Right lobe of liver (tissue), 4 donors: ENCODE measurements around the gene MRPS11.

Experiments
- POLR2A ChIP-seq: fragments of 450-650 bp; IDR thresholded peaks from one replicate; pipeline ENCODE4 v1.6.1; 2017; ENCODE audit warnings: antibody characterized with exemption, mild to moderate bottlenecking
- TF ChIP-seq, protein P1 (sequence below), 4 donors: fragments of 200-600 bp in 3 of 4; fragments of 450-650 bp in 1 of 4; IDR thresholded peaks; one replicate each; pipeline versions ENCODE4 v1.5.1 to v1.8.0; 2016 to 2022; ENCODE audit warnings: antibody characterized with exemption in 4 of 4, mild to moderate bottlenecking in 2 of 4
- donor health status: DM: no; HTN: no; CAD: no.
- donor health status: DM: no; HTN: no; CAD: no.
- donor health status: DM: no; HTN: yes; CAD: no.

DNA sequence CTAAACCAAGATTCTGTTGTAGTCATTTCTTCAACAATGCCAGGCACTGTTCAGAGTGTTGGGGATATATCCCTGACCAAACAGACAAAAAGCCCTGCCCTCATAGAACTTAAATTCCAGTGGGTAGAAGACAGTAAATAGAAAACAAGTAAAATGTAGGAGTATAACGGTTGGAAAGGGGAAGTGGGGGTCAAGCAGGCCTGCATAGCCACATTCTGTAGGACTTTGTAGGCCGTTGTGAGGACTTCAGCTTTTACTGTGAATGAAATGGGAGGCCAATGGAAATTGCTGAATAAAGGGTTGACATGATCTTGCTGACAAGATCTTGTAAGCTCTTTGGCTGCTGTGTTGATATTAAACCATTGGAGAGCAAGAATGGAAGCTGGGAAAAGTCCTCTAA, 1.8 kb downstream of the MRPS11 start:
- TF ChIP-seq, protein P1, sequence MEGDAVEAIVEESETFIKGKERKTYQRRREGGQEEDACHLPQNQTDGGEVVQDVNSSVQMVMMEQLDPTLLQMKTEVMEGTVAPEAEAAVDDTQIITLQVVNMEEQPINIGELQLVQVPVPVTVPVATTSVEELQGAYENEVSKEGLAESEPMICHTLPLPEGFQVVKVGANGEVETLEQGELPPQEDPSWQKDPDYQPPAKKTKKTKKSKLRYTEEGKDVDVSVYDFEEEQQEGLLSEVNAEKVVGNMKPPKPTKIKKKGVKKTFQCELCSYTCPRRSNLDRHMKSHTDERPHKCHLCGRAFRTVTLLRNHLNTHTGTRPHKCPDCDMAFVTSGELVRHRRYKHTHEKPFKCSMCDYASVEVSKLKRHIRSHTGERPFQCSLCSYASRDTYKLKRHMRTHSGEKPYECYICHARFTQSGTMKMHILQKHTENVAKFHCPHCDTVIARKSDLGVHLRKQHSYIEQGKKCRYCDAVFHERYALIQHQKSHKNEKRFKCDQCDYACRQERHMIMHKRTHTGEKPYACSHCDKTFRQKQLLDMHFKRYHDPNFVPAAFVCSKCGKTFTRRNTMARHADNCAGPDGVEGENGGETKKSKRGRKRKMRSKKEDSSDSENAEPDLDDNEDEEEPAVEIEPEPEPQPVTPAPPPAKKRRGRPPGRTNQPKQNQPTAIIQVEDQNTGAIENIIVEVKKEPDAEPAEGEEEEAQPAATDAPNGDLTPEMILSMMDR (IDR thresholded peaks at IDR 0.05) = no peak
- no peak for TF ChIP-seq POLR2A
